Neuronal stem cell (in vitro differentiated cells): ENCODE measurements around the gene GSE1.

Experiments used
- DNase-seq: peaks from one replicate; pipeline ENCODE4 v3.0.0-alpha.2; 2013; ENCODE audit warnings: low spot score
- H2AFZ ChIP-seq: one replicate; pipeline ENCODE4 v1.6.1; 2013; ENCODE audit warnings: mild to moderate bottlenecking, low read length, inconsistent platforms
- H2AK5ac ChIP-seq: 2 replicates; pipeline ENCODE4 v1.6.1; 2013; ENCODE audit warnings: low read depth, mild to moderate bottlenecking, inconsistent platforms, low read length, moderate library complexity, mixed read lengths
- H2BK120ac ChIP-seq: 2 replicates; pipeline ENCODE4 v1.6.1; 2013; ENCODE audit warnings: low read depth, mild to moderate bottlenecking, inconsistent platforms, low read length, moderate library complexity, mixed read lengths
- H2BK12ac ChIP-seq: one replicate; pipeline ENCODE4 v1.6.1; 2013; ENCODE audit warnings: low read length, inconsistent platforms
- H2BK15ac ChIP-seq: 2 replicates; pipeline ENCODE4 v1.6.1; 2013; ENCODE audit warnings: mild to moderate bottlenecking, low read length, inconsistent platforms, mixed read lengths
- H2BK5ac ChIP-seq: one replicate; pipeline ENCODE4 v1.6.1; 2013; ENCODE audit warnings: inconsistent platforms, mild to moderate bottlenecking, low read length, moderate library complexity
- H3K14ac ChIP-seq: one replicate; pipeline ENCODE4 v1.6.1; 2013; ENCODE audit warnings: low read length, inconsistent platforms
- H3K18ac ChIP-seq: 2 replicates; pipeline ENCODE4 v1.6.1; 2013; ENCODE audit warnings: low read length, inconsistent platforms
- H3K23ac ChIP-seq: 2 replicates; pipeline ENCODE4 v1.6.1; 2013; ENCODE audit warnings: low read depth, mild to moderate bottlenecking, mixed read lengths, low read length, inconsistent platforms; ENCODE audit not compliant: poor library complexity
- H3K27ac ChIP-seq: replicated peaks from 3 replicates; pipeline ENCODE4 v1.5.1; 2013; ENCODE audit warnings: low read length, inconsistent platforms
- H3K27me3 ChIP-seq, 3 experiments: 2 replicates each; pipeline ENCODE4 v1.6.1; 2013; ENCODE audit warnings: low read length in 3 of 3, mild to moderate bottlenecking in 2 of 3, inconsistent platforms in 1 of 3, low read depth in 1 of 3, mixed read lengths in 1 of 3, moderate library complexity in 1 of 3; ENCODE audit not compliant: control insufficient read depth in 3 of 3, insufficient read depth in 3 of 3
- H3K36me3 ChIP-seq, 2 donors: replicated peaks in 1 of 2; 2 replicates each; pipeline ENCODE4 v1.6.1; 2013; ENCODE audit warnings: low read length in 2 of 2; ENCODE audit not compliant: control insufficient read depth in 2 of 2, insufficient read depth in 2 of 2
- H3K4ac ChIP-seq: 2 replicates; pipeline ENCODE4 v1.6.1; 2013; ENCODE audit warnings: inconsistent platforms, mild to moderate bottlenecking, low read length, moderate library complexity
- H3K4me1 ChIP-seq, 2 donors: 1 replicate in 1 of 2; 2 replicates in 1 of 2; pipeline ENCODE4 v1.6.1; 2013; ENCODE audit warnings: low read length in 2 of 2, low read depth in 1 of 2; ENCODE audit not compliant: control insufficient read depth in 2 of 2, insufficient read depth in 1 of 2
- H3K4me2 ChIP-seq: one replicate; pipeline ENCODE4 v1.6.1; 2013; ENCODE audit warnings: mild to moderate bottlenecking, low read length, inconsistent platforms; ENCODE audit not compliant: insufficient read depth, poor library complexity, severe bottlenecking
- H3K4me3 ChIP-seq, 2 donors: 2 replicates each; pipeline ENCODE4 v1.5.1; 2013; ENCODE audit warnings: low read length in 2 of 2, mild to moderate bottlenecking in 2 of 2, inconsistent platforms in 1 of 2, moderate library complexity in 1 of 2
- H3K79me1 ChIP-seq: one replicate; pipeline ENCODE4 v1.6.1; 2013; ENCODE audit warnings: low read depth, mild to moderate bottlenecking, inconsistent platforms, low read length, moderate library complexity
- H3K9ac ChIP-seq: one replicate; pipeline ENCODE4 v1.6.1; 2013; ENCODE audit warnings: mild to moderate bottlenecking, low read depth, low read length, inconsistent platforms; ENCODE audit not compliant: poor library complexity
- H3K9me3 ChIP-seq, 2 donors: replicated peaks in 1 of 2; 2 replicates each; pipeline versions ENCODE3 to v1.6.1; 2013; ENCODE audit warnings: low read length in 2 of 2, mild to moderate bottlenecking in 2 of 2, inconsistent platforms in 1 of 2, low read depth in 1 of 2, mixed read lengths in 1 of 2, moderate library complexity in 1 of 2; ENCODE audit not compliant: control insufficient read depth in 2 of 2, insufficient read depth in 1 of 2
- H4K8ac ChIP-seq: one replicate; pipeline ENCODE4 v1.6.1; 2013; ENCODE audit warnings: low read depth, mild to moderate bottlenecking, inconsistent platforms, low read length, moderate library complexity
- H4K91ac ChIP-seq: one replicate; pipeline ENCODE4 v1.6.1; 2013; ENCODE audit warnings: low read length, low read depth, mild to moderate bottlenecking, inconsistent platforms; ENCODE audit not compliant: poor library complexity
- WGBS, 2 donors: extraction: QIAGEN DNeasy Blood & Tissue Kit; methylation state at CpG; one replicate each; pipeline ENCODE4 v1.1.7; 2013; ENCODE audit warnings: missing lambda C conversion rate in 2 of 2, mixed read lengths in 1 of 2; ENCODE audit not compliant: insufficient read length in 2 of 2, insufficient replicate concordance in 1 of 2; ENCODE audit errors: extremely low coverage in 2 of 2; 5-methylcytosine and 5-hydroxymethylcytosine counted together

Gene GSE1

GRCh38 chr16:85718682-85719081 lies 105.6 kb downstream of the GSE1 start:
- H2AFZ ChIP-seq, result no peak overlapping the region
- peak overlapping the region; percentile 13 for H2BK15ac ChIP-seq
- H3K79me1 ChIP-seq, result no peaks in the 10 kb centered on the region
- no peak overlapping the region for H3K14ac ChIP-seq
- H3K36me3 ChIP-seq, result no peaks in the 10 kb centered on the region
- no peak overlapping the region for H3K4me2 ChIP-seq
- no CpG with 5 or more reads among the region's 11 CpGs for WGBS, 2 donors
- H3K4ac ChIP-seq, result peak overlapping the region; percentile 55
- peaks cover 23 to 42% of the 10 kb centered on the region in 2 donors for H3K4me1 ChIP-seq
- H4K91ac ChIP-seq, result peak overlapping the region; percentile 40
- peak overlapping the region; percentile 83 for H3K23ac ChIP-seq
- H3K9ac ChIP-seq, result no peak overlapping the region
- H3K27me3 ChIP-seq, result peaks cover 0 to 3% (median 0%) of the 10 kb centered on the region in 3 experiments
- no peak overlapping the region for H2BK12ac ChIP-seq
- no peak overlapping the region for H3K27ac ChIP-seq
- peak overlapping the region; percentile 78 for H2AK5ac ChIP-seq
- H3K18ac ChIP-seq, result no peak overlapping the region
- H3K4me3 ChIP-seq, result no peak overlapping the region
- no peak overlapping the region for H4K8ac ChIP-seq
- H3K9me3 ChIP-seq, result no peaks in the 10 kb centered on the region
- H2BK120ac ChIP-seq, result no peak overlapping the region
- DNase-seq, result no peak
- H2BK5ac ChIP-seq, result peak overlapping the region; percentile 30

DNA sequence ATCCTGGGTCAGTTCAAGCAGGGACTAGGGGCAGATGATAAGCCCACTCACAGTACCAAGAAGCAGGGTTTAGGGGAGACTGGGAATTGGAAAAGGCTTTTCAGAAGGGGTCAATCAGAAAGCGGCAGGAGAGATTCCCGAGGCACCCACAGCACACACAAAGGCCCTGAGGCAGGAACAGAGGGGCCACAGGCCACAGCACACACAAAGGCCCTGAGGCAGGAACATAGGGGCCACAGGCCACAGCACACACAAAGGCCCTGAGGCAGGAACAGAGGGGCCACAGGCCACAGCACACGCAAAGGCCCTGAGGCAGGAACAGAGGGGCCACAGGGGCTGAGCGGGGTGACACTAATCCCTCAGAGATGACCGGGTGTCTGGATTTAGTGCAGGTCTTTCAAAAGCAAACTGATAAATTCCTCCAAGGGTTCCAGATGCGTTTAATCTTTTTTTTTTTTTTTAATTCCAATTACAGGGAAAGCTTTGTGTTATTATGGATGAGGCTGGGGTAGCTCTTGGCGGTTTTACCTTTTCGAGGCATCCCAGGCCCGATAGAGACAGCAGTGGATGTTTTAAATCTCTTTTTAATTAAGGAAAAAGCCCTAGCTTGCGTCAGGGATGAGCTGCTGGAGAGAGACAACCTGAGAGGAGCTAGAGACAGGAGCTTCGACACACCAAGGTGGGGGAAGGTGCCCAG lies 106.6 kb downstream of the GSE1 start:
- H2BK5ac ChIP-seq, result no peak overlapping the region
- H3K79me1 ChIP-seq, result no peaks in the 10 kb centered on the region
- H3K27ac ChIP-seq, result no peak overlapping the region
- peaks cover 23 to 42% of the 10 kb centered on the region in 2 donors for H3K4me1 ChIP-seq
- no peak overlapping the region for H3K23ac ChIP-seq
- peaks cover 0 to 3% (median 0%) of the 10 kb centered on the region in 3 experiments for H3K27me3 ChIP-seq
- H3K18ac ChIP-seq, result no peak overlapping the region
- H2BK12ac ChIP-seq, result no peak overlapping the region
- H2BK120ac ChIP-seq, result no peak overlapping the region
- no peak overlapping the region for H4K91ac ChIP-seq
- H3K9ac ChIP-seq, result no peak overlapping the region
- no peak overlapping the region for H3K4me2 ChIP-seq
- no peak for DNase-seq
- no peaks in the 10 kb centered on the region for H3K9me3 ChIP-seq
- no peaks in the 10 kb centered on the region for H3K36me3 ChIP-seq
- peak overlapping the region; percentile 78 for H2AK5ac ChIP-seq
- H2BK15ac ChIP-seq, result peak overlapping the region; percentile 13
- no peak overlapping the region for H2AFZ ChIP-seq
- no peak overlapping the region for H4K8ac ChIP-seq
- H3K4me3 ChIP-seq, result no peak overlapping the region
- no CpG with 5 or more reads among the region's 11 CpGs for WGBS, 2 donors
- H3K14ac ChIP-seq, result no peak overlapping the region
- no peak overlapping the region for H3K4ac ChIP-seq

DNA sequence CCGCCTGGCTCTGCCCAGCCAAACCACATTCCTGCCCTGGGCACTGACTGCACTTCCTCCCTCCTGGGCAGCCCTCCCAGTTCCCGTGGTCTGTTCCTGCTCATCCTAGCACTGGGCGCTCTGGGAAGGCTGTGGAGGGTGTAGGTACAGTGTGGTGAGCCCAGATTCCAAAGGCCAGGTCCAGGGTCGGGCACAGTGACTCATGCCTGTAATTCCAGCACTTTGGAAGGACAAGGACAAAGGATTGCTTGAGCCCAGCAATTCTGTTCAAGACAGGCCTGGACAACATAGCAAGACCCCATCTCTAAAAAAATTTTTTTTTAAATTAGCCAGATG lies 107.1 kb downstream of the GSE1 start:
- Histone ChIP-seq H3K9me3 (no peaks in the 10 kb centered on the region), H2AFZ (no peak overlapping the region)
- no CpG with 5 or more reads among the region's 4 CpGs for WGBS, 2 donors

GRCh38 chr16:85722128-85722893 lies 109.2 kb downstream of the GSE1 start:
- no peak for DNase-seq
- Histone ChIP-seq H3K27ac (no peak overlapping the region), H4K91ac (no peak overlapping the region), H3K9ac (no peak overlapping the region), H3K36me3 (no peaks in the 10 kb centered on the region), H2BK15ac (peak overlapping the region; percentile 6), H2BK12ac (no peak overlapping the region), H3K27me3 (no peaks in the 10 kb centered on the region), H2BK5ac (no peak overlapping the region), H3K9me3 (no peaks in the 10 kb centered on the region), H3K4me1 (peaks cover 10 to 19% of the 10 kb centered on the region in 2 donors), H3K79me1 (no peaks in the 10 kb centered on the region), H4K8ac (no peak overlapping the region), H2BK120ac (no peak overlapping the region), H2AK5ac (no peak overlapping the region), H3K4me2 (no peak overlapping the region), H3K18ac (peak overlapping the region; percentile 81), H3K4ac (no peak overlapping the region), H2AFZ (peak overlapping the region; percentile 58), H3K14ac (no peak overlapping the region), H3K23ac (no peak overlapping the region), H3K4me3 (peak overlapping the region in 1 of 2 donors; percentile 13)
- WGBS, 2 donors, result no CpG with 5 or more reads among the region's 20 CpGs

More for the DNA sequence above, 107.1 kb downstream of the GSE1 start:
- no peak overlapping the region for H2BK15ac ChIP-seq
- no peak overlapping the region for H3K4ac ChIP-seq
- no peak overlapping the region for H3K4me3 ChIP-seq
- no peak overlapping the region for H2BK120ac ChIP-seq
- no peak overlapping the region for H3K14ac ChIP-seq
- H4K8ac ChIP-seq, result no peak overlapping the region
- H3K4me2 ChIP-seq, result no peak overlapping the region
- no peak overlapping the region for H2BK5ac ChIP-seq
- no peaks in the 10 kb centered on the region for H3K36me3 ChIP-seq
- H3K9ac ChIP-seq, result no peak overlapping the region
- H4K91ac ChIP-seq, result no peak overlapping the region
- H3K27me3 ChIP-seq, result peaks cover 0 to 1% (median 0%) of the 10 kb centered on the region in 3 experiments
- H2AK5ac ChIP-seq, result no peak overlapping the region
- no peak overlapping the region for H3K27ac ChIP-seq
- H2BK12ac ChIP-seq, result no peak overlapping the region
- no peaks in the 10 kb centered on the region for H3K79me1 ChIP-seq
- no peak overlapping the region for H3K18ac ChIP-seq
- DNase-seq, result no peak
- no peak overlapping the region for H3K23ac ChIP-seq
- peaks cover 20 to 39% of the 10 kb centered on the region in 2 donors for H3K4me1 ChIP-seq
